HG03060 (cell line): ENCODE data around the gene M1AP.

Experiments
- ATAC-seq: cut with Tn5 transposase; IDR thresholded peaks from one replicate; pipeline ENCODE4 v1.9.1; 2021; ENCODE audit warnings: low read depth, moderate number of reproducible peaks; ENCODE audit not compliant: unreplicated experiment

The M1AP gene

GRCh38 chr2:74551530-74551929, 96.6 kb downstream of the M1AP start:
- no peak for ATAC-seq

DNA sequence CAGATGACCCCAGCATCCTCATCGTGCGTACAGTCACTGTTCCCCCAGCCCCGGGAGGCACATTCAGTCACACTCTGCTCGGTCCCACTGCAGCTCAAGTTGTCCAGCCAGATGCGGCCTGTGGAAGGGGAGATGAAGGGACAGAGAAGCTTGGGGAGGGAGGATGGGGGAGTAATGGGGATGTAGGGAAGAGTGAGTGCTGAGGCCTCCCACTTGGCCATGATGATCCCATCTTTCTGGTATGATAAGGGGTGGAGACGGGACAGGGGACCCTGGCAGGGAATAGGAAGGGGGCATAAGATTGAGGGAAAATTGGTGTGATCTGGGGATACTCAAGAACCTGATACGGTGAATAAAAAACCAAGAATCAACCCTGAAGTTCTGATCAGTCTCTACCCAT, 97.9 kb downstream of the M1AP start:
- no peak for ATAC-seq

GRCh38 chr2:74548900-74549826, 99.0 kb downstream of the M1AP start:
- no peak for ATAC-seq

GRCh38 chr2:74548285-74548899, 99.7 kb downstream of the M1AP start:
- no peak for ATAC-seq

DNA sequence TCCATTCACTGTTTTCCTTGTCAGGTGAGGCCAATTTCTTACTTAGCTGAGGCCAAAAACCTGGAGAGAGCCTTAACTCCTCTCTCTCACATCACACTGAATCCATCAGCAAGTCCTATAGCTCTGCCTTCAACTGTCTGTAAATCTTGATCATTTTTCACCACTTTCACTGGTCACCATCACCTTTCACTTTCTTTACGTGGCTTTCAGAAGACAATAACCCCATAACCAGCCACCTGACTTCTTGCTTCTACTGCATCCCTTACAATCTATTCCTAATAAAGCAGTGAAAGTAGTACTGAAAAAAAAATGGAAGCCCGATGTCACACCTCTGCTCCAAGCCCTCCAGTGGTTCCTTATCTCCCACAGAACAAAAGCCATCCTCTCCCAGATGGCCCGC, 102.1 kb downstream of the M1AP start:
- ATAC-seq = no peak

DNA sequence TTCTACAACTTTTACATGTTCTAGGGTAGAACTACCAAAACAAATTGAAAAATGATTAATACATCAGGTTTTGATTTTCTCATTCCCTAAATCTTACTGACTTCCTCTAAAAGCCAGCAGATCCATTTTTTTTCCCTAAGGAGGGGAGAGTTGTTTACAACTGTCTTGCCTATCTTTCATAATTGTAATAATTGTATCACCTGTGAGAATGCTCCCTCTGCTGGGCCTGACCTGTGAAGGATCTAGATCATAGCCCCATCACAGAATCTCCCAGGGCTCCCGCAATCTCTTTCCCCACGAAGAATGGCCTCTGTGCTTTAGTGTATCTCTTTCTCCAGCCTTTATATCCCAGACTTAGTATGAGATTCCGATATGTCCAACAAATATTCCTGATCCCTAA, 103.5 kb downstream of the M1AP start:
- ATAC-seq = no peak

- ATAC-seq = no peak
These were observed 105.2 kb downstream of the M1AP start for GRCh38 chr2:74542978-74543377.

DNA sequence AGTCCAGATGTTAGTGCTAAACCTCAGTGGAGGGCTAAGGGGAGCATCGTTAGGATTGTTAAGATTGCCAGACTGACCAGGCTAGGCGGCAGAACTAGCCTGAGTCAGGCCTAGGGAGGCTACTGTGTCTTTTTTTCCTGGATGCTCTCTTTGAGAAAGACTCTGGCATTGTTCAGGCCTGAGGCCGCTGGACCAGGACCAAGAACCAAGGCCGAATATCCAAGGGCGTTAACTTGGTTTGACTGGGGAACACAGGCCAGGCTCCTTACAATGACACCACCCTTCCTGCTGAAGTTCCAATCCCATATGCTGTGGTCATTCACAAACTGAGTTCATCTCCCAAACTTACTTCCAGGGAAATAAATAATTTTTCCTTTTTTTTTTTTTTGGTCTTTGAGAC, 107.8 kb downstream of the M1AP start:
- ATAC-seq = no peak

DNA sequence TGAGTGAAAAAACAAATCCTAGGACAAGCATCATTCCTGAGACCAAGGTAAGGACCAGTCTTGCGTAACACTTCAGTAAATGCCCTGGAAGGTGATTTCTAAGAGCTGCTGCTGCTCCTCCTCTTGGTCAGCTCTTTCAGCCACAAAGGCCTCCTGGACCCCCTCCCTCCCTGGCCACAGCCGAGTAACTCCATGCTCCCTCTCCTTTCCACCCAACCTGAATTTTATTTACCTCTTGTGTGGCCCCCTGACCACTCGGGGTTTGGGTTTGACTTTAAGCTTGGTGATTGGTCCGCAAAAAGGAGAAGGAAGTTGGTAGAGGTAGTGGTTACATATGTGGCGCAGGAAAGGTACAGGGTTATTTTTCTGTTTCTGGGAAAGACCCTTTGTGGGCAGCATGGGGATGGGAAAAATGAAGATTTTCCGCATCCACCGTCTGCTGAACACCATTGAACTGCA, 109.2 kb downstream of the M1AP start:
- no peak for ATAC-seq

DNA sequence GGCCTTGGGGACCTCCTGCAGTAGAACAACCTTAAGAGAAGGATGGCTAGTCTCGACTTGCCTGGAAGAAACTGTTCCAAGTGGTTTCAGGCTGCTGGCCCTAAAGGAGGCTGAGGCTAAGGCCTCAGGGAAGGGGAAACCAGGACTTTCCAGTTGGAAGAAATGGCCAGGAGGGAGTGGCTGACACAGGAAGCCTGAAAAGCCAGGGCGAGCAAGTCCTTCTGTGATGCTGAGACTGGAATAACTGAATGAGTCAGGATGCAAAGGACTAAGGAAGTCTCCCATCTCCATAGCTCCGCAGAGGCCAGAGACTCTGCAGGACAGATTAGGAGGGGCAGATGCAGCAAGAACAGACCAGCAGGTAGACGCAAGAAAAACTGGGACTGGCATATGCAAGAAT, 111.0 kb downstream of the M1AP start:
- ATAC-seq = no peak

- no peak for ATAC-seq
These were observed 111.8 kb downstream of the M1AP start for GRCh38 chr2:74536166-74536950.

DNA sequence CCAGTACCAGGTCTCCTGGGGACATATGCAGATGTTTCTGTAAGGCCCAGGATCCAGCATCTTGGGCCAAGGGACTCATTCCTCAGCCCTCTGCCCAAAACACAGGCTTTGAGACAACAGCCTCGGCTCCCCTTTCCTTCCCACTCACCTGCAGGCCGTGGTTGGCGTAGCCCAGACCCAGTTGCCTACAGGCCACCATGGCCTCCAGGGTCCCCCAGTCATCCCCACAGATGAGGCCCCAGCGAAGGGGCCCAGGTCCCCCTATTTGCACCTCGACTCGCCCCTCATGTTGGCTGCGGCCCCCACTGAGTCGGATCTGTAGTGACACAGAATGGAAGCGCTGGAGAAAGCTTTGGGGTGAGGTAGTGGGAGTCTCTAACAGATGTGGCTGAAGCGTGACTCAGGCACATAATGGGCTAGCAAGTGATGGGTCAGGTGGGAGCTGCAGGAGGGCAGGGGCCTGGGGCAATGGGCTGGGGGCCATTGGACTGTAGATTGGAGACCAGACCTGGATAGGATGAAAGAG, 112.6 kb downstream of the M1AP start:
- ATAC-seq = no peak

- no peak for ATAC-seq
These were observed 113.7 kb downstream of the M1AP start for GRCh38 chr2:74534411-74534810.

DNA sequence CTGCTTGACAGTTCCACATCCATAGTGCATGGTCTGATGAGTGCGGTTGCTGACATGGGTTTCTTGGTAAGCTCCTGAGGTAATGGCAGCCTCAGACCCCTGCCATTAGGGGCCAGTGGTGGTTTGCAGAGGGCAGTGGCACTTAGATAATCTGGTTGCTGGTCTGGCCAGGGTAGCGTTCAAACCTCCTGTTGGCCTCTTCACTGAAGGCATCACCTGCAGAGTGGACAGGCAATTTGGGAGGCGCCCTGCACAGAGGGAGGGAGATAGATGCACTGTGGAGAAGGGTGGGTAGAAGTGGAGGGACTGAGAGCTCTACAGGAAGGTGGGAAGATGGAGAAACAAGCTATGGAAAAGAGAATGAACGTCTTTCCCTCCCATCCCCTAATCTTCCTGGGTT, 114.7 kb downstream of the M1AP start:
- ATAC-seq = no peak

DNA sequence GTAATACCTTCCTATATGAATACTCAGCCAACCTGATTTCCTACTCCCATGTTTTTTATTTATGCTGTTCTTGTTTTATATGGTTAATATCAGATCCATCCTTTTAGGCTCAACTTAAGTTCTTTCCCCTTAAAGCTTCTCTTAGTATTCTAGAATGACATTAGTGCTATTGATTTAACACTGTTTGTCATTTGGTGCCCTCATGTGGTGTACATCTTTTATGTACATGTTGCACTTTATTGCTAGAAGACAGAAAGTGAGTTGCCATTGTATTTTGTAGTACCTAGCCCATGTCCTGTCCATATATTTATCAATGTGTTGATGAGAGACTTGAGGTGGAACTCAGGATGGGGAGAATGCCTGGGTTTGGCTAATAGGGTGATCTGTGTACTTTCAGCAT, 115.9 kb downstream of the M1AP start:
- ATAC-seq = no peak

DNA sequence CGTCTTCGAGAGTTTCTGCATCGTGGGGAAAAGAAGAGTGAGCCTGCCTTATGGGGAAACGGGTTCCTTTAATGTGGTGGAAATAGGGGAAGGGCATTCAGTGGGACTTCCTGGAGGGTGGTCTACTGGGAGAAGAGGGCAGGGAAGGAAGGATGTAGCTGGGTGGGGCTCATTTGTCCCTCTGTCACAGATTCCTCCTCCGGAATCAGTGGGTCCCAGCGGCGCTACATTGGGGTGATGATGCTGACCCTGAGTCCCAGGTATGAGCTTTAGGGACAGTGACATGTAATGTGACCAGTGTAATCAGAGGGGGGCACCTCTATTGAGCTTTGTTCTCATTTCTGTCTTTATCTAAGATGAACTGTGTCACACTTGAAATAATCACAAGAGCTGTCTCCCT, 116.5 kb downstream of the M1AP start:
- ATAC-seq = no peak

DNA sequence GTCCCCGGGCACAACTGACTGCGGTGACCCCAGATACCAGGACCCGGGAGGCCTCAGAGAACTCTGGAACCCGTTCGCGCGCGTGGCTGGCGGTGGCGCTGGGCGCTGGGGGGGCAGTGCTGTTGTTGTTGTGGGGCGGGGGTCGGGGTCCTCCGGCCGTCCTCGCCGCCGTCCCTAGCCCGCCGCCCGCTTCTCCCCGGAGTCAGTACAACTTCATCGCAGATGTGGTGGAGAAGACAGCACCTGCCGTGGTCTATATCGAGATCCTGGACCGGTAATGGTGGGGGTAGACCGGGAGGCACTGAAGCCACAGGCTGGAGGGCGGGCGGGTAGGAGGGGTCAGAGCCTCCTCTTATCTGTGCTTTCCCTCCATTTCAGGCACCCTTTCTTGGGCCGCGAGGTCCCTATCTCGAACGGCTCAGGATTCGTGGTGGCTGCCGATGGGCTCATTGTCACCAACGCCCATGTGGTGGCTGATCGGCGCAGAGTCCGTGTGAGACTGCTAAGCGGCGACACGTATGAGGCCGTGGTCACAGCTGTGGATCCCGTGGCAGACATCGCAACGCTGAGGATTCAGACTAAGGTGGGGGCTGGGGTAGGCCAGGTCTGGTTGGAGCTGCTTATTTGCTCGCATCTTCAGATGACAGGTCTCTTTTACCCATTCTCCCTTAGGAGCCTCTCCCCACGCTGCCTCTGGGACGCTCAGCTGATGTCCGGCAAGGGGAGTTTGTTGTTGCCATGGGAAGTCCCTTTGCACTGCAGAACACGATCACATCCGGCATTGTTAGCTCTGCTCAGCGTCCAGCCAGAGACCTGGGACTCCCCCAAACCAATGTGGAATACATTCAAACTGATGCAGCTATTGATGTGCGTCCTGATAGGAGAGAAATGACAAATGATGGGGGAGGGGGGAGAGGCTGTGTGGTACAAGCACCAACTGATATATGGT, 117.6 kb downstream of the M1AP start:
- no peak for ATAC-seq

DNA sequence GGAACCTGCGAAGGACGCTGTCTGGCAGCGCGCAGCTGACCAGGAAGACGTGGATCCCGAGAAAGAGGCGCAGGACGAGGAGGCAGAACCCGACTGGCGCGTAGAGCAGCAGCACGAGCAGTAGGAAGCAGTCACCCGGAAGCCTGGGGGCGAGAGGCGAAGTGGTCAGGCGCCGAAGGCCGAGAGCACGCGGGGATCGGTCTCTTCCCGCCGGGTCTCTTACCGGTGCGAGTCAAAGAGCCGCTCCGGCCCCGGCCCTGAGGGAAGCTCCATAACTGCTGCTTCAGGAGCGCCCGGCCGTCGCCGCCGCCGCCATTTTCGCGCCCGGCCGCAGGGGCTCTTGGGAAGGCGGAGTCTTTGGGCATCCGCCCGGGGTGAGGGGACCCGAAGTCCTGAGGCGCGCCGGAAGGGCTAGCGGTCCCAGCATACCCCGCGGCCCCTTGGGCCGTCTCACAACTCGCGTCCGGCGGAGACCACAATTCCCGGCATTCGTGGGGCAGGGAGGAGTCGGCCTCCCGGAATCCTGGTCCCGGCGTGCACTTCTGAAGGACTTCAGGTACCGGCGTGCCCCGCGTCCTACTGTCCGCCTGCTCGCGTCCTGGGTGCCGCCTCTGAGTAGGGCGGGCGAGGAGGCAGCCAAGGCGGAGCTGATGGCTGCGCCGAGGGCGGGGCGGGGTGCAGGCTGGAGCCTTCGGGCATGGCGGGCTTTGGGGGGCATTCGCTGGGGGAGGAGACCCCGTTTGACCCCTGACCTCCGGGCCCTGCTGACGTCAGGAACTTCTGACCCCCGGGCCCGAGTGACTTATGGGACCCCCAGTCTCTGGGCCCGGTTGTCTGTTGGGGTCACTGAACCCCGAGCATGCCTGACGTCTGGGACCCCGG, 118.5 kb downstream of the M1AP start, which contains the start of the genes AUP1 and HTRA2:
Gene AUP1 (minus strand): TSS at position 350 of the 882 bp plus-strand sequence. CDS start 77 bp downstream, at position 273.
Gene HTRA2 (plus strand): TSS at position 577 of the 882 bp plus-strand sequence. CDS start 74 bp downstream, at position 651.
- peak; percentile 68 for ATAC-seq
